Activated CD4-positive, alpha-beta T cell treated with anti-CD3 and anti-CD28 coated beads, Interleukin-2, amount 10 ng/mL, durations not matched to agents 7 days and 5 days (primary cell): ENCODE measurements around the gene CDC42. TPM values are rescaled to one million over a fixed set of nuclear protein-coding genes. Genes with fewer than 3 reads are reported as not detected.
"Not testable (repeated sequence)": the region's sequence is repeated elsewhere in the genome, so short reads cannot be mapped to it uniquely, and the experiment has no call there.

Experiments
- CTCF ChIA-PET: fragments of 350-600 bp; sonication (Branson Sonifier 250); formaldehyde crosslinking; loops from one replicate; lab custom pipeline; 2021; ENCODE audit warnings: antibody characterized with exemption; lab: Charles Lee
- POLR2A ChIA-PET: fragments of 350-600 bp; sonication (Branson Sonifier 250); formaldehyde crosslinking; loops from one replicate; lab custom pipeline; 2021; ENCODE audit warnings: antibody characterized with exemption; lab: Charles Lee
- DNase-seq: peaks from one replicate; pipeline ENCODE4 v3.0.0-alpha.2; 2020
- H3K27ac Mint-ChIP-seq: one replicate; pipeline ENCODE4 v1.8.0; 2021; ENCODE audit warnings: mild to moderate bottlenecking, moderate library complexity, mixed read lengths
- H3K27me3 Mint-ChIP-seq: one replicate; pipeline ENCODE4 v1.8.0; 2021; ENCODE audit warnings: mixed read lengths
- H3K36me3 Mint-ChIP-seq: one replicate; pipeline ENCODE4 v1.8.0; 2021; ENCODE audit warnings: low read depth, mixed read lengths
- H3K4me1 Mint-ChIP-seq: one replicate; pipeline ENCODE4 v1.8.0; 2021; ENCODE audit warnings: mixed read lengths
- H3K4me3 Mint-ChIP-seq: one replicate; pipeline ENCODE4 v1.8.0; 2021; ENCODE audit warnings: mild to moderate bottlenecking, moderate library complexity, mixed read lengths
- H3K9me3 Mint-ChIP-seq: one replicate; pipeline ENCODE4 v1.8.0; 2021; ENCODE audit warnings: mixed read lengths
- total RNA-seq, 2 experiments: library from RNA; stranded (reverse); gene quantifications; one replicate each; pipeline ENCODE4 v1.2.3, GENCODE V29; 2021

The CDC42 gene
- total RNA-seq, 2 experiments from 2014 or later = 378 to 413 TPM

- H3K36me3 Mint-ChIP-seq = peaks cover 73% of the 10 kb centered on the region
- no peaks in the 10 kb centered on the region for H3K9me3 Mint-ChIP-seq
- DNase-seq = peak; percentile 44
- ChIA-PET CTCF (interaction anchor here (1.8 kb wide), 1 partner anchor 16 kb away, joined by 5 read pairs; no protein-coding TSS in a partner anchor), POLR2A (interaction anchor here (0.6 kb wide), 1 partner anchor 18 kb away, joined by 3 read pairs; no protein-coding TSS in a partner anchor)
- H3K4me3 Mint-ChIP-seq = peak overlapping the region; percentile 46
- H3K27me3 Mint-ChIP-seq = no peaks in the 10 kb centered on the region
- peak overlapping the region; percentile 84 for H3K27ac Mint-ChIP-seq
- peaks cover 84% of the 10 kb centered on the region for H3K4me1 Mint-ChIP-seq
Measured at GRCh38 chr1:22089787-22090186, 37.3 kb downstream of the CDC42 start.

DNA sequence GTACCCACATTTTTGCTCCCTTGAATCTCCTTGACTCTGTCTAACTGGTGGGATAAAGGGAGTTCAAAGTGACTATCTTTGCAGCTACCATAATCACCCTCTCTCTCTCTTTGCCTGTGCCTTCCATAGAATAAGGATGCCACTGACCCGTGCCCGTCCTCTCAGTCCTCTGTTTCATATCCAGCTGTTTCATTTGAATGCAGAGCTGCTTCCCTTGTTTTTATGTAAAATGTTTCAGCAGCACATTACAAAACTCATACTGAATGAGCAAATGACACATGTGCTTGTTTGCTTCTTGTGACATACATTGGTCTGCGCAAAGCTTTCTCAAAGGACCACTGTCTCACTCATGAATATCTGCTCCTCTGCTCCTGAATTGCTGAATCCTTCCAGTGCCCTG, 38.4 kb downstream of the CDC42 start:
- no peak for DNase-seq
- CTCF ChIA-PET = interaction anchor here (1.8 kb wide), 1 partner anchor 15 kb away, joined by 5 read pairs; no protein-coding TSS in a partner anchor
- no peaks in the 10 kb centered on the region for H3K27me3 Mint-ChIP-seq
- H3K4me3 Mint-ChIP-seq = no peak overlapping the region
- POLR2A ChIA-PET = no interaction called here
- H3K36me3 Mint-ChIP-seq = peaks cover 73% of the 10 kb centered on the region
- H3K4me1 Mint-ChIP-seq = peaks cover 81% of the 10 kb centered on the region
- H3K9me3 Mint-ChIP-seq = no peaks in the 10 kb centered on the region
- H3K27ac Mint-ChIP-seq = peak overlapping the region; percentile 81

DNA sequence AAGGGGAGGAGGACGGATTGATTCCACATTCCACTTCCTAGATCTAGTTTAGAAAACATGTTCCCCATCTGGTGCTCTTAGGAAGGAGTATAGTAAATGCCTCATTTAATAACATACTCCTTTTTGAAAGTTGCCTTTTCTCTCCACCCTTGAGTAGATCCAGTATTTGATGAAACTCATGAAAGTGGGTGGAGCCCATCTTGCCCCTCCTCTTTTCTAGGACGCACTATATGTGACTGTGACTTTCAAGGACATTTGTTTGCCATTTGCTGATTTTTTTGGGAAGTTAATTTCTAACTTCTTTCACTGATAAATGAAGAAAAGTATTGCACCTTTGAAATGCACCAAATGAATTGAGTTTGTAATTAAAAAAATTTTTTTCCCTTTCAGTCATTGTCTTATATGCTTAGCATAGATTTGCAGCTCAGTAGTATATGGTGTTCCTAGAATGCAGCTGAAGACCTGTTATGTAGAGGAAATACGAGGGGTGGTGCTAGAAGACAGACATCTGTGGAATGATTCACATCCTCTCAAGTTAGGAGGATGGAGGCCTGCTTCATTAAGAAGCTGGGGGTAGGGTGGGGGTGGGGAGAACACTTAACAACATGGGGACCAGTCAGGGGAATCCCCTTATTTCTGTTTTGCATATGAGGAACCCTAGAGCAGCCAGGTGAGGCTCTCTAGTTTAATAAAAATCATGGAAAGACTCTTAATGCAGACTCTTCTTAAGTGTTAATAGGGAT, 39.7 kb downstream of the CDC42 start:
- H3K9me3 Mint-ChIP-seq, POLR2A ChIA-PET, H3K27me3 Mint-ChIP-seq: not testable (repeated sequence)
- Mint-ChIP-seq H3K27ac (peak overlapping the region; percentile 39), H3K4me1 (peaks cover 70% of the 10 kb centered on the region), H3K36me3 (peaks cover 72% of the 10 kb centered on the region), H3K4me3 (peak overlapping the region; percentile 1)
- CTCF ChIA-PET = interaction anchor here (0.7 to 1.5 kb wide), 2 partner anchors 15 to 30 kb away, joined by 3 to 4 read pairs; no protein-coding TSS in a partner anchor
- peak; percentile 52 for DNase-seq

GRCh38 chr1:22093513-22093912, 41.0 kb downstream of the CDC42 start:
- H3K27ac Mint-ChIP-seq = no peak overlapping the region
- no peaks in the 10 kb centered on the region for H3K27me3 Mint-ChIP-seq
- H3K4me3 Mint-ChIP-seq = no peak overlapping the region
- DNase-seq = no peak
- H3K9me3 Mint-ChIP-seq = no peaks in the 10 kb centered on the region
- H3K36me3 Mint-ChIP-seq = peaks cover 73% of the 10 kb centered on the region
- ChIA-PET POLR2A (no interaction called here), CTCF (interaction anchor here (0.6 to 1.5 kb wide), 4 partner anchors 12 to 73 kb away, joined by 3 to 4 read pairs (median 3); no protein-coding TSS in a partner anchor)
- H3K4me1 Mint-ChIP-seq = peaks cover 67% of the 10 kb centered on the region

DNA sequence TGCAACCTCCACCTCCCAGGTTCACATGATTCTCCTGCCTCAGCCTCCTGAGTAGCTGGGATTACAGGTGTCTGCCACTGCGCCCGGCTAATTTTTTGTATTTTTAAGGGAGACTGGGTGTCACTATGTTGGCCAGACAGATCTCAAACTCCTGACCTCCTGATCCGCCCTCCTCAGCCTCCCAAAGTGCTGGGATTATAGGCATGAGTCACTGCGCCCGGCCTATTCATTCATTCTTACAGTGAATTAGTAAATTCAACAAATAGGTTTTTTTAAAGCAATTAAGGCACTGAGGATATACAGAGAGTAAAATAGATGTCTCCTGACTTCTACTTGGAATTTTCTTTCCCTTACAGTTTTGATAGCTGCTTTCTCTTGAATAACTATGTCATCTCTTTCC, 43.5 kb downstream of the CDC42 start:
- ChIA-PET CTCF (interaction anchor here (0.7 kb wide), 1 partner anchor 321 kb away, joined by 3 read pairs; no protein-coding TSS in a partner anchor), POLR2A (no interaction called here)
- no peak for DNase-seq
- H3K27ac Mint-ChIP-seq = no peak overlapping the region
- no peaks in the 10 kb centered on the region for H3K9me3 Mint-ChIP-seq
- peaks cover 67% of the 10 kb centered on the region for H3K4me1 Mint-ChIP-seq
- no peaks in the 10 kb centered on the region for H3K27me3 Mint-ChIP-seq
- H3K36me3 Mint-ChIP-seq = peaks cover 76% of the 10 kb centered on the region
- no peak overlapping the region for H3K4me3 Mint-ChIP-seq

- H3K27ac Mint-ChIP-seq = no peak overlapping the region
- H3K36me3 Mint-ChIP-seq = peaks cover 76% of the 10 kb centered on the region
- no peak overlapping the region for H3K4me3 Mint-ChIP-seq
- ChIA-PET POLR2A (no interaction called here), CTCF (no interaction called here)
- H3K27me3 Mint-ChIP-seq = no peaks in the 10 kb centered on the region
- no peak for DNase-seq
- peaks cover 68% of the 10 kb centered on the region for H3K4me1 Mint-ChIP-seq
- H3K9me3 Mint-ChIP-seq = no peaks in the 10 kb centered on the region
Measured at GRCh38 chr1:22096463-22096862, 44.0 kb downstream of the CDC42 start.

DNA sequence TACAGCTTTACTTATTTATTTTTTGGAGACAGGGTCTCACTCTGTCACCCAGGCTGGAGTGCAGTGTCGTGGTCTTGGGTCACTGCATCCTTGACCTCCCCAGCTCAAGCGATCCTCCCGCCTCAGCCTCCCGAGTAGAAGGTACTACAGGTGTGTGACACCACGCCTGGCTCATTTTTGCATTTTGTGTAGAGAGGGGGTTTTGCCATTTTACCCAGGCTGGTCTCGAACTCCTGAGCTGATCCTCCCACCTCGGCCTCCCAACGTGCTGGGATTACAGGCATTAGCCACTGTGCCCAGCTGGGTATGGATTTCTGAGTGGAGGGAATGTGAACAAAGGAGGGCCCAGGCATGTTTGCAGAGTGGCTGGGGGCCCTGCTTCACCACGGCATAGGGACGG, 46.2 kb downstream of the CDC42 start:
- ChIA-PET POLR2A (no interaction called here), CTCF (interaction anchor here (0.6 to 1.5 kb wide), 6 partner anchors 14 to 1724 kb away, joined by 3 to 4 read pairs (median 3); no protein-coding TSS in a partner anchor)
- no peak for DNase-seq
- Mint-ChIP-seq H3K4me1 (peaks cover 66% of the 10 kb centered on the region), H3K9me3 (no peaks in the 10 kb centered on the region), H3K4me3 (no peak overlapping the region), H3K27ac (peak overlapping the region; percentile 82), H3K36me3 (peaks cover 77% of the 10 kb centered on the region), H3K27me3 (no peaks in the 10 kb centered on the region)

DNA sequence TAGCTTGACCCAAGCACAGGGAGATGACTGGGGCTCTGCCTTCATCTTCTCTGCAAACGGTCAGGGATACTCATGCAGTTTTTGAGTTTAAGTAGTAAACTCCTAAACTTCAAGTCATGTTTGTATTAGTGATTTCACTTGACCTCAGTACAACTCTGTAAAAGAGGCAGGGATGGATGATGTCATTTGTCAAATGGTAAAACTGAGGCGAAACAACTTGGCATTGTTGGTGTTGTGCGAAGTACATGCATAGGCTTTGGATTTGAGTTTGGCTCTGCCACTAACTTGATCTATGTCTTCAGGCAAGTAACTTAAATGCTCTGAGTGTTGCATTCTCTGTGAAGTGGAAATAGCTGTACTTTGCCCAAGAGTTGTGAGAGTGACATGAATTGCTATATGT, 47.7 kb downstream of the CDC42 start:
- H3K4me3 Mint-ChIP-seq = no peak overlapping the region
- H3K27ac Mint-ChIP-seq = no peak overlapping the region
- peaks cover 79% of the 10 kb centered on the region for H3K36me3 Mint-ChIP-seq
- no peaks in the 10 kb centered on the region for H3K27me3 Mint-ChIP-seq
- no peaks in the 10 kb centered on the region for H3K9me3 Mint-ChIP-seq
- CTCF ChIA-PET = interaction anchor here (0.6 to 2.0 kb wide), 3 partner anchors 9 to 75 kb away, joined by 3 to 4 read pairs (median 4); no protein-coding TSS in a partner anchor
- POLR2A ChIA-PET = no interaction called here
- H3K4me1 Mint-ChIP-seq = peaks cover 70% of the 10 kb centered on the region
- DNase-seq = no peak

DNA sequence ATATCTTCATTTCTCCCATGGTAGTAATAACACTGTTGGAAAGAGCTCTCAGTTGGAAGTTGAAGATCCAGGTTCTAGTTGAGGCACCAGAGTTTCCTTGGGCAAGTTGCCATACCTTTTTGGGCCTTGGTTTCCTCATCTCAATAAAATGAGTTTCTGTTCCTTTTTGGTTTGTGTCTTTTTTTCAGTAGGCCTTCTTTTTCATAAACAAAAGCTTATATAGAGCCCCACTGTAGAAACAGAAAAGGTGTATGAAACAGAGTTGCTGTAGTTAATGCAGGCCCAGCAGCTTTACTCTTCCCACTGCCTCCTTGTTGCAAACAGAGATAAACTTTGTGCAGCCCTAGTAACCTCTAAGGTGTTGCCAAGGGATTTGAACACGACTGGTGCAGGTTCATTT, 48.7 kb downstream of the CDC42 start:
- Mint-ChIP-seq H3K4me3 (no peak overlapping the region), H3K36me3 (peaks cover 82% of the 10 kb centered on the region)
- POLR2A ChIA-PET = no interaction called here

DNA sequence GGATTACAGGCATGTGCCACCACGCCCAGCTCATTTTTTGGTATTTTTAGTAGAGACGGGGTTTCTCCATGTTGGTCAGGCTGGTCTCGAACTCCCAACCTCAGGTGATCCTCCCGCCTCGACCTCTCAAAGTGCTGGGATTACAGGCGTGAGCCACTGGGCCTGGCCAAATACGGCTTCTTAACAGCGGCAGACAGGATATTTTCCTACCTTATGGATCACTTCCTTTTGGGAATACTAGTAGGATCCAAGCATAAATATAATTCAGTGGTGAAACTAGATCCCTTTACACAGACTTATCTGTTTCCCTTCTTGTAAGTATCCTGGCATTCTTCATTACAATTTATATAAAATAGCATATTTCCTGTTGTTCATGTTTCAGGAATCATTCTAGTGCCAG, 49.5 kb downstream of the CDC42 start:
- ChIA-PET CTCF (interaction anchor here (0.9 kb wide), 1 partner anchor 24 kb away, joined by 3 read pairs; no protein-coding TSS in a partner anchor), POLR2A (no interaction called here)
- DNase-seq = no peak
- Mint-ChIP-seq H3K4me1 (peaks cover 85% of the 10 kb centered on the region), H3K27ac (no peak overlapping the region), H3K27me3 (no peaks in the 10 kb centered on the region), H3K4me3 (no peak overlapping the region), H3K9me3 (no peaks in the 10 kb centered on the region), H3K36me3 (peaks cover 81% of the 10 kb centered on the region)

More for the DNA sequence above, 48.7 kb downstream of the CDC42 start:
- no peak for DNase-seq
- Mint-ChIP-seq H3K27me3 (no peaks in the 10 kb centered on the region), H3K4me1 (peaks cover 79% of the 10 kb centered on the region), H3K9me3 (no peaks in the 10 kb centered on the region), H3K27ac (peak overlapping the region; percentile 65)
- CTCF ChIA-PET = interaction anchor here (0.7 to 2.0 kb wide), 3 partner anchors 20 to 315 kb away, joined by 3 to 4 read pairs (median 3); no protein-coding TSS in a partner anchor

- ChIA-PET POLR2A (no interaction called here), CTCF (interaction anchor here (1.0 to 1.1 kb wide), 2 partner anchors 13 to 79 kb away, joined by 3 to 4 read pairs; no protein-coding TSS in a partner anchor)
- DNase-seq = no peak
- Mint-ChIP-seq H3K36me3 (peaks cover 76% of the 10 kb centered on the region), H3K4me1 (peaks cover 81% of the 10 kb centered on the region), H3K27me3 (no peaks in the 10 kb centered on the region), H3K9me3 (no peaks in the 10 kb centered on the region), H3K27ac (peak overlapping the region; percentile 92), H3K4me3 (no peak overlapping the region)
Measured at GRCh38 chr1:22102746-22103145, 50.2 kb downstream of the CDC42 start.

DNA sequence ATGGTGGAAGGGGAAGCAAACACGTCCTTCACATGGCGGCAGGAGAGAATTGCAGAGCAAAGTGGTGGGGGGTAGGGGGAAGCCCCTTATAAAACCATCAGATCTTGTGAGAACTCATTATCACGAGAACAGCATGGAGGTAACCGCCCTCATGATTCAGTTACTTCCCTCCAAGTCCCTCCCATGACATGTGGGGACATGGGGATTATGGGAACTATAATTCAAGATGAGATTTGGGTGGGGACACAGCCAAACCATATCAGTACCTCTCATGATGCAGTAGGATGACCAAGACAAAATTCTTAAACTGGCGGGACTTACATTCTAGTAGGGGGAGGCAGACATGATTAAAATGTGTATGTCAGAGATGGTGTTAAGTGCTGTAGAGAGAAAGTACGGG, 51.6 kb downstream of the CDC42 start:
- CTCF ChIA-PET = interaction anchor here (0.9 to 1.4 kb wide), 3 partner anchors 12 to 312 kb away, joined by 3 to 4 read pairs (median 3); no protein-coding TSS in a partner anchor
- H3K27me3 Mint-ChIP-seq = no peaks in the 10 kb centered on the region

More for the DNA sequence above, 51.6 kb downstream of the CDC42 start:
- no peak for DNase-seq
- H3K27ac Mint-ChIP-seq = peak overlapping the region; percentile 92
- POLR2A ChIA-PET = no interaction called here
- H3K9me3 Mint-ChIP-seq = no peaks in the 10 kb centered on the region
- H3K4me3 Mint-ChIP-seq = peak overlapping the region; percentile 31
- peaks cover 74% of the 10 kb centered on the region for H3K4me1 Mint-ChIP-seq
- H3K36me3 Mint-ChIP-seq = peaks cover 75% of the 10 kb centered on the region
